GM19467 (cell line): ENCODE measurements around the gene TMEM218.

Source experiments
- ATAC-seq: cut with Tn5 transposase; IDR thresholded peaks from one replicate; pipeline ENCODE4 v1.9.1; 2021; ENCODE audit warnings: mild to moderate bottlenecking, moderate library complexity; ENCODE audit not compliant: unreplicated experiment

The TMEM218 gene

GRCh38 chr11:125129316-125129993 lies 18.0 kb upstream of the TMEM218 start:
- no peak for ATAC-seq

GRCh38 chr11:125128450-125128849 lies 17.0 kb upstream of the TMEM218 start:
- no peak for ATAC-seq

- no peak for ATAC-seq
Observed at GRCh38 chr11:125124618-125124992, 13.2 kb upstream of the TMEM218 start.

- peak; percentile 89 for ATAC-seq
Observed at GRCh38 chr11:125123947-125124617, 12.7 kb upstream of the TMEM218 start.

- ATAC-seq = no peak
Observed at GRCh38 chr11:125123194-125123946, 11.9 kb upstream of the TMEM218 start.

GRCh38 chr11:125117429-125117828 lies 6.0 kb upstream of the TMEM218 start:
- ATAC-seq = no peak

GRCh38 chr11:125114518-125114917 lies 3.1 kb upstream of the TMEM218 start:
- no peak for ATAC-seq

- no peak for ATAC-seq
Observed at GRCh38 chr11:125112208-125112604, 780 bp upstream of the TMEM218 start.

GRCh38 chr11:125111001-125111342 lies 454 bp downstream of the TMEM218 start:
- ATAC-seq = no peak

- no peak for ATAC-seq
Observed at GRCh38 chr11:125110506-125110905, 920 bp downstream of the TMEM218 start.

GRCh38 chr11:125108469-125108868 lies 3.0 kb downstream of the TMEM218 start:
- ATAC-seq = no peak

- ATAC-seq = no peak
Observed at GRCh38 chr11:125105926-125106325, 5.5 kb downstream of the TMEM218 start.

- ATAC-seq = no peak
Observed at GRCh38 chr11:125102510-125102909, 8.9 kb downstream of the TMEM218 start.

- ATAC-seq = no peak
Observed at GRCh38 chr11:125102025-125102424, 9.4 kb downstream of the TMEM218 start.

GRCh38 chr11:125101596-125101995 lies 9.8 kb downstream of the TMEM218 start:
- ATAC-seq = no peak

- ATAC-seq = no peak
Observed at GRCh38 chr11:125100136-125100535, 11.3 kb downstream of the TMEM218 start.

- ATAC-seq = no peak
Observed at GRCh38 chr11:125094731-125095130, 16.7 kb downstream of the TMEM218 start.

GRCh38 chr11:125093502-125093901 lies 17.9 kb downstream of the TMEM218 start:
- no peak for ATAC-seq

GRCh38 chr11:125092669-125093068 lies 18.8 kb downstream of the TMEM218 start:
- ATAC-seq = no peak

GRCh38 chr11:125091877-125092664 lies 19.4 kb downstream of the TMEM218 start:
- ATAC-seq = no peak

GRCh38 chr11:125091247-125091876 lies 20.1 kb downstream of the TMEM218 start:
- no peak for ATAC-seq
